RKO (cell line): ENCODE measurements around the gene MYCBPAP.

Experiments used
- DNase-seq: peaks from one replicate; pipeline ENCODE4 v3.0.0-alpha.2; 2016; ENCODE audit warnings: low spot score

The MYCBPAP gene

GRCh38 chr17:50507871-50508572 lies at the start of gene MYCBPAP:
TSS of gene MYCBPAP (plus strand) at chr17:50508439. CDS start at chr17:50508675, 236 bp downstream.
- DNase-seq = no peak

- no peak for DNase-seq
Measured at GRCh38 chr17:50458701-50459676, 49.2 kb upstream of the MYCBPAP start.

GRCh38 chr17:50459756-50460155 lies 48.5 kb upstream of the MYCBPAP start:
- no peak for DNase-seq

- no peak for DNase-seq
Measured at GRCh38 chr17:50460831-50461526, 47.3 kb upstream of the MYCBPAP start.

GRCh38 chr17:50461550-50462132 lies 46.6 kb upstream of the MYCBPAP start:
- no peak for DNase-seq

GRCh38 chr17:50462446-50462845 lies 45.8 kb upstream of the MYCBPAP start:
- DNase-seq = no peak

- no peak for DNase-seq
Measured at GRCh38 chr17:50464121-50464520, 44.1 kb upstream of the MYCBPAP start.

- no peak for DNase-seq
Measured at GRCh38 chr17:50464736-50465135, 43.5 kb upstream of the MYCBPAP start.

- DNase-seq = no peak
Measured at GRCh38 chr17:50465171-50465570, 43.1 kb upstream of the MYCBPAP start.

GRCh38 chr17:50465635-50466034 lies 42.6 kb upstream of the MYCBPAP start:
- DNase-seq = no peak

GRCh38 chr17:50466371-50467113 lies 41.7 kb upstream of the MYCBPAP start:
- DNase-seq = no peak

GRCh38 chr17:50467114-50467854 lies 41.0 kb upstream of the MYCBPAP start:
- DNase-seq = no peak

- no peak for DNase-seq
Measured at GRCh38 chr17:50467855-50468303, 40.4 kb upstream of the MYCBPAP start.

GRCh38 chr17:50468304-50469207 lies 39.7 kb upstream of the MYCBPAP start, which contains the start of gene CHAD:
TSS of gene CHAD (minus strand) at chr17:50468880. CDS start at chr17:50468813, 67 bp downstream.
- no peak for DNase-seq

- DNase-seq = no peak
Measured at GRCh38 chr17:50469208-50469605, 39.0 kb upstream of the MYCBPAP start.

GRCh38 chr17:50469671-50470305 lies 38.5 kb upstream of the MYCBPAP start:
- no peak for DNase-seq

GRCh38 chr17:50470426-50470825 lies 37.8 kb upstream of the MYCBPAP start:
- DNase-seq = no peak

- DNase-seq = no peak
Measured at GRCh38 chr17:50471009-50471905, 37.0 kb upstream of the MYCBPAP start.
